ENCODE results near the gene MEP1B. TPM values are rescaled to one million over a fixed set of nuclear protein-coding genes. Genes with fewer than 3 reads are reported as not detected.

Gene MEP1B
- total RNA-seq, 1 donor from 2014 or later, result 0.78 TPM

- no peak for DNase-seq
Observed at GRCh38 chr18:32267463-32267862, 77.6 kb downstream of the MEP1B start.

Small RNA genes within 50 kb of the gene (small RNA-seq; reads per million reads assigned to genes)
- gene RF00019 (not detected), gene RNA5SP453 (0.15 reads per million)

Other genes starting within 250 kb of the MEP1B start
- gene TRAPPC8, start 246.9 kb upstream of the MEP1B start, total RNA-seq, result 128 TPM
- gene RNF125, start 171.2 kb upstream of the MEP1B start, total RNA-seq, result 1.1 TPM
- 79.5 TPM for gene RNF138, start 98.2 kb upstream of the MEP1B start, total RNA-seq